ENCODE data around the gene NXN. TPM values are rescaled to one million over a fixed set of nuclear protein-coding genes. Genes with fewer than 3 reads are reported as not detected.
"Not testable (repeated sequence)": the region's sequence is repeated elsewhere in the genome, so short reads cannot be mapped to it uniquely, and the experiment has no call there.

Gene NXN
- total RNA-seq, 1 donor from 2014 or later: 76.4 TPM

DNA sequence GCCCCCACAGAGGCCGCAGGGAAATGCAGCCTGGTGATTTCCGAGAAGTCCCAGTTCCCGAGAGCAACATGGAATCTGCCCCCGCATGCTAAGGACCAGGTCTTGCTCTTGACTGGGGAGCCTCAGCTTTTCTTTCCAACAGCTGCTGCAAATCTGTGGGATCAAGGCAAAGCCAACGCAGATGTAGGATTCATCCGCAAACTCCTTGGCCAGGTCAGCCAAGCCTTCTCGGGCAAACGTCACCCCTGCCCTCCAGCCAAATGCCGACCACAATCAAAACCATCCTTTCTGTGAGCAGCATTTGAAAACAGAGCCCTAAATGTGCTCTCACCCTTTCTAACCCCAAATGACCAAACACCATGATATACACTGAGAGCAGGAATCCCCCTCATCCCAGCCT, 143.4 kb downstream of the NXN start:
- no peaks in the 10 kb centered on the region for H3K27me3 Mint-ChIP-seq (ENCODE audit: low read depth)
- peaks cover 14% of the 10 kb centered on the region for H3K36me3 Mint-ChIP-seq (ENCODE audit: low read depth)
- H3K4me3 Mint-ChIP-seq: peak overlapping the region; percentile 49
- TF ChIP-seq, protein P1, sequence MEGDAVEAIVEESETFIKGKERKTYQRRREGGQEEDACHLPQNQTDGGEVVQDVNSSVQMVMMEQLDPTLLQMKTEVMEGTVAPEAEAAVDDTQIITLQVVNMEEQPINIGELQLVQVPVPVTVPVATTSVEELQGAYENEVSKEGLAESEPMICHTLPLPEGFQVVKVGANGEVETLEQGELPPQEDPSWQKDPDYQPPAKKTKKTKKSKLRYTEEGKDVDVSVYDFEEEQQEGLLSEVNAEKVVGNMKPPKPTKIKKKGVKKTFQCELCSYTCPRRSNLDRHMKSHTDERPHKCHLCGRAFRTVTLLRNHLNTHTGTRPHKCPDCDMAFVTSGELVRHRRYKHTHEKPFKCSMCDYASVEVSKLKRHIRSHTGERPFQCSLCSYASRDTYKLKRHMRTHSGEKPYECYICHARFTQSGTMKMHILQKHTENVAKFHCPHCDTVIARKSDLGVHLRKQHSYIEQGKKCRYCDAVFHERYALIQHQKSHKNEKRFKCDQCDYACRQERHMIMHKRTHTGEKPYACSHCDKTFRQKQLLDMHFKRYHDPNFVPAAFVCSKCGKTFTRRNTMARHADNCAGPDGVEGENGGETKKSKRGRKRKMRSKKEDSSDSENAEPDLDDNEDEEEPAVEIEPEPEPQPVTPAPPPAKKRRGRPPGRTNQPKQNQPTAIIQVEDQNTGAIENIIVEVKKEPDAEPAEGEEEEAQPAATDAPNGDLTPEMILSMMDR (conservative IDR thresholded peaks at IDR 0.05): no peak
- no peak for DNase-seq (ENCODE audit: low read depth, low spot score)
- peaks cover 6% of the 10 kb centered on the region for H3K9me3 Mint-ChIP-seq
- H3K27ac Mint-ChIP-seq (ENCODE audit: unreplicated experiment): no peak overlapping the region
- peaks cover 23% of the 10 kb centered on the region for H3K4me1 Mint-ChIP-seq

DNA sequence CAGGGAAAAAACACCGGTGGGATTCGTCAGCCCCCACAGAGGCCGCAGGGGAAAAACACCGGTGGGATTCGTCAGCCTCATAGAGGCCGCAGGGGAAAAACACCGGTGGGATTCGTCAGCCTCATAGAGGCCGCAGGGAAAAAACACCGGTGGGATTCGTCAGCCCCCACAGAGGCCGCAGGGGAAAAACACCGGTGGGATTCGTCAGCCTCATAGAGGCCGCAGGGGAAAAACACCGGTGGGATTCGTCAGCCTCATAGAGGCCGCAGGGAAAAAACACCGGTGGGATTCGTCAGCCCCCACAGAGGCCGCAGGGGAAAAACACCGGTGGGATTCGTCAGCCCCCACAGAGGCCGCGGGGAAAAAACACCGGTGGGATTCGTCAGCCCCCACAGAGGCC, 143.9 kb downstream of the NXN start:
- not testable (repeated sequence) for H3K4me3 Mint-ChIP-seq; H3K27ac Mint-ChIP-seq (ENCODE audit: unreplicated experiment); H3K27me3 Mint-ChIP-seq (ENCODE audit: low read depth); H3K9me3 Mint-ChIP-seq; DNase-seq (ENCODE audit: low read depth, low spot score)
- H3K4me1 Mint-ChIP-seq: peaks cover 23% of the 10 kb centered on the region
- peaks cover 16% of the 10 kb centered on the region for H3K36me3 Mint-ChIP-seq (ENCODE audit: low read depth)

DNA sequence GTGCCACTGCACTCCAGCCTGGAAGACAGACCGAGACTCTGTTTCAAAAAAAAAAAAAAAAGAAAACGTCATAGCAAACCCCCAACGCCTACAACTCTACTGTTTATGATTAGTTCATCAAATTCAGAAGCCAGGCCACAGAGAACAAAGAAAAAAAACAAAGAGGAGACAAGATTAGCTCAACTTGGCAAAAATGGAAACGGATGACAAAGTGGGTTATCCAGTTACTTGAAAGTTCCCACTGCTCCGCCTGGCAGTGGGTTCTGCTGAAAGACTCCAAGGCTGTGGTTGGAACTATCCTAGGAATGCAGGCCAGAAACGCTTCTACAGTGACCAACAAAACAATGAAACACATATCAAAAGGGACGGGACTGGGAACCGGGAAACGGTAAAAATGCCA, 144.3 kb downstream of the NXN start:
- peaks cover 24% of the 10 kb centered on the region for H3K4me1 Mint-ChIP-seq
- no peak overlapping the region for H3K4me3 Mint-ChIP-seq
- peak overlapping the region; percentile 40 for H3K27ac Mint-ChIP-seq (ENCODE audit: unreplicated experiment)
- H3K27me3 Mint-ChIP-seq (ENCODE audit: low read depth): no peaks in the 10 kb centered on the region
- DNase-seq (ENCODE audit: low read depth, low spot score): no peak
- TF ChIP-seq, protein P1 (conservative IDR thresholded peaks at IDR 0.05): no peak
- H3K9me3 Mint-ChIP-seq: peaks cover 6% of the 10 kb centered on the region
- peaks cover 17% of the 10 kb centered on the region for H3K36me3 Mint-ChIP-seq (ENCODE audit: low read depth)

DNA sequence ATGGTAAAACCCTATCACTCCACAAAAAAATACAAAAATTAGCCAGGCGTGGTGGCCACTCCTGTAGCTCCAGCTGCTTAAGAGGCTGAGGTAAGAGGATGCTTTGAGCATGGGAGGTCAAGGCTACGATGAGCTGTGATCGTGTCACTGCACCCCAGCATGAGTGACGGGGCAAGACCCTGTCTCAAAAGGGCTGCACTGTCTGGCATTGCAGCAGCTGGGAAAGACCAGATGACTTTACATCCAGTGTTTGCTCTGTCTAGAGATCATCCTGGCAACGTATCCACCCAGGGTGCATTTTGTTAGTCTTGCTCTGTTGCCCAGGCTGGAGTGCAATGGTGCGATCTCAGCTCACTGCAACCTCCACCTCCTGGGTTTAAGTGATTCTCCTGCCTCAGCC, 145.4 kb downstream of the NXN start:
- Mint-ChIP-seq H3K4me1 (peaks cover 28% of the 10 kb centered on the region), H3K9me3 (peaks cover 6% of the 10 kb centered on the region), H3K36me3 (ENCODE audit: low read depth) (peaks cover 21% of the 10 kb centered on the region), H3K4me3 (no peak overlapping the region), H3K27ac (ENCODE audit: unreplicated experiment) (no peak overlapping the region), H3K27me3 (ENCODE audit: low read depth) (no peaks in the 10 kb centered on the region)
- TF ChIP-seq, protein P1 (conservative IDR thresholded peaks at IDR 0.05): no peak
- DNase-seq (ENCODE audit: low read depth, low spot score): no peak

DNA sequence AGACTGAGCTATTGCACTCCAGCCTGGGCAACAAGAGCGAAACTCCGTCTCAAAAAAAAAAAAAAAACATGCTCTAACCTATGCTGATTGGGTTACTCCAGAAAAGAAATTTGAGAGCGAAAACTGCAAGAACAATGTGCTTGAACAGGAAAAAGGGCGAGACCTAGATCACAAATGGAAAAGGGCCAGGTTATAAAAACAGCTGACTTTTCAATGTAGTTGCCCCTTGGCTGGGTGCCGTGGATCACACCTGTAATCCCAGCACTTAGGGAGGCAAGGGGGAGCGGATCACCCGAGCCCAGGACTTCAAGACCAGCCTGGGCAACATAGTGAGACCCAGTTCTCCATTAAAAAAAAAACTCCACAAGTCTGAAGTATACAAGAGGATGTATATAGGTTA, 148.6 kb downstream of the NXN start:
- DNase-seq (ENCODE audit: low read depth, low spot score): no peak
- Mint-ChIP-seq H3K4me3 (no peak overlapping the region), H3K9me3 (peaks cover 6% of the 10 kb centered on the region), H3K36me3 (ENCODE audit: low read depth) (peaks cover 15% of the 10 kb centered on the region), H3K27me3 (ENCODE audit: low read depth) (no peaks in the 10 kb centered on the region), H3K27ac (ENCODE audit: unreplicated experiment) (no peak overlapping the region), H3K4me1 (peaks cover 14% of the 10 kb centered on the region)
- TF ChIP-seq, protein P1 (conservative IDR thresholded peaks at IDR 0.05): no peak

DNA sequence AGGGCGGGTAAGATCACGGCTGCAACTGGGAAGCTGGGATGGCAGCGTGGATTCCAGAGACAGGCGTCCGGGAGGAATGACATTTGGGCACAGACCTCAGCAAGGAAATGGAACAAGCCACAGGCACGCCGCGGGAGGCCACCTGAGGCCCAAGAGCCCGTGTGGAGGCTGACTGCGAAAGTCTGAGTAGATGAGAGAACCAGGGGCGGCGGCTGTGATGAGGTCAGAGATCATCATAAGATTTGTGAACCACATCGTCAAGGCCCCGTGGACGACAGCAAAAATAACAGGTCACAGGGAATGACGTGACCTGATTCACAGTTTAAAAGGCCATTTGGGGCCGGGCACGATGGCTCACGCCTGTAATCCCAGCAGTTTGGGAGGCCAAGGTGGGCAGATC, 149.2 kb downstream of the NXN start:
- DNase-seq (ENCODE audit: low read depth, low spot score): no peak
- TF ChIP-seq, protein P1 (conservative IDR thresholded peaks at IDR 0.05): no peak
- Mint-ChIP-seq H3K27me3 (ENCODE audit: low read depth) (no peaks in the 10 kb centered on the region), H3K4me3 (no peak overlapping the region), H3K9me3 (peaks cover 6% of the 10 kb centered on the region), H3K4me1 (peaks cover 13% of the 10 kb centered on the region), H3K36me3 (ENCODE audit: low read depth) (peaks cover 15% of the 10 kb centered on the region), H3K27ac (ENCODE audit: unreplicated experiment) (no peak overlapping the region)

DNA sequence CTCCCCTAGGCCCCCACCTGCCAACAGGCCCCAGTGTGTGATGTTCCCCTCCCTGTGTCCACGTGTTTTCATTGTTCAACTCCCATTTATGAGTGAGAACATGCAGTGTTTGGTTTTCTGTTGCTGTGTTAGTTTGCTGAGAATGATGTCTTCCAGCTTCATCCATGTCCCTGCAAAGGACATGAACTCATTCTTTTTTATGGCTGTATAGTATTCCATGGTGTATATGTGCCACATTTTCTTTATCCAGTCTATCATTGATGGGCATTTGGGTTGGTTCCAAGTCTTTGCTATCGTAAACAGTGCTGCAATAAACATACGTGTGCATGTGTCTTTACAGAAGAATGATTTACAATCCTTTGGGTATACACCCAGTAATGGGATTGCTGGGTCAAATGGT, 150.0 kb downstream of the NXN start:
- not testable (repeated sequence) for H3K4me3 Mint-ChIP-seq; H3K27ac Mint-ChIP-seq (ENCODE audit: unreplicated experiment); H3K27me3 Mint-ChIP-seq (ENCODE audit: low read depth); H3K9me3 Mint-ChIP-seq; DNase-seq (ENCODE audit: low read depth, low spot score); H3K4me1 Mint-ChIP-seq
- H3K36me3 Mint-ChIP-seq (ENCODE audit: low read depth): peaks cover 13% of the 10 kb centered on the region

Data from neural crest cell (in vitro differentiated cells).